Activated CD4-positive, alpha-beta T cell treated with anti-CD3 and anti-CD28 coated beads, Interleukin-2, amount 50 U/mL, for 24 hours (primary cell): ENCODE data around the gene CACNA2D2.
A peak's percentile ranks its signal among the peaks of the same experiment; 100 is the strongest.
"Not testable (repeated sequence)": the region's sequence is repeated elsewhere in the genome, so short reads cannot be mapped to it uniquely, and the experiment has no call there.

ENCODE experiments used
- DNase-seq, 2 donors: peaks; one replicate each; pipeline ENCODE4 v3.0.0-alpha.2; 2020; ENCODE audit warnings: low read depth in 1 of 2, low spot score in 1 of 2

The CACNA2D2 gene

GRCh38 chr3:50530001-50530970, 26.9 kb upstream of the CACNA2D2 start:
- DNase-seq = no peak

DNA sequence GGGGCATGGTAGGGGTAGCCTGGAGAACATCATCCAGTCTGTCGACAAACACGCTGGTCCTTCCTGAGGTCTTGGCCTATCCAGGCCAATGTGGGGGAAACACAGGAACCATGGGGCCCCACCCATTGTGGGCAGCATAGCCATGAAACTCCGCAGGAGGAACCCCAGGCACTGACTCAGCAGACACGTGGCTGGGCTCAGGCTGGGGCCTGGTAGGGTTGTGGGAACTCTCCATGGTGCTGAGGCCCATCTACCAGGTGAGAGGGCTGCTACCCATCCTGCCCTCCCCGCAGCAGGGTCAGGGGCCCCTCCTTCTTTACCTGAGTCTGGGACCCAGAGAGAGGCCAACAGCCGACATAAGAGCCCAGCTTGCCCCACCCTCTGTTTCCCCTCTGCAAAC, 22.6 kb upstream of the CACNA2D2 start:
- peak; percentile 24 to 46 for DNase-seq

GRCh38 chr3:50525191-50525910, 21.9 kb upstream of the CACNA2D2 start:
- no peak for DNase-seq

- no peak for DNase-seq
Observed at GRCh38 chr3:50524746-50525145, 21.3 kb upstream of the CACNA2D2 start.

DNA sequence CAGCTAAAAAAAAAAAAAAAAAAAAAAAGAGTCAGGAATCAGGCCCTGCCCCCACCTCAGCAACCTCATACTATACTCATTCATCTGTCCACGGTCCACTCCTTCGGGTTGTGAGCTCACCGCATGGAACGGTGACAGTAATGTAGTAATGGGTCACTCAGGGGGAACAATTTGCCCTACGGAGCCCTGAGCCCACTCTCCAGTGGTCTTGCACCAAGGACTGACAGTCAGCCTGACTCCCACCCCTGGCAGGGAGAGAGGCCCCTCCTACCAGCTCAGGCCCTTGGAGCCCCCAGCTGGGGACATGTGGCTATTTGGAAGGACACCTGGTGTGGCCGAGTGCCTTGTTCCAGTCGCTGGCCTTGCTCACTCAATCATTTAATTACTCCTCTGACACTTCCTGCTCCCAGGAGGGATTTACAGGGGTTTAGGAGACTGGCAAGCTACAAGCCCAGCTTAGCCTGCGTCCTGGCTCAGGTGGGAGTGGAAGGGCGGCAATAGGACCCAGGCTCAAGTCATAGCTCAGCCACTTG, 19.9 kb upstream of the CACNA2D2 start:
- no peak for DNase-seq

DNA sequence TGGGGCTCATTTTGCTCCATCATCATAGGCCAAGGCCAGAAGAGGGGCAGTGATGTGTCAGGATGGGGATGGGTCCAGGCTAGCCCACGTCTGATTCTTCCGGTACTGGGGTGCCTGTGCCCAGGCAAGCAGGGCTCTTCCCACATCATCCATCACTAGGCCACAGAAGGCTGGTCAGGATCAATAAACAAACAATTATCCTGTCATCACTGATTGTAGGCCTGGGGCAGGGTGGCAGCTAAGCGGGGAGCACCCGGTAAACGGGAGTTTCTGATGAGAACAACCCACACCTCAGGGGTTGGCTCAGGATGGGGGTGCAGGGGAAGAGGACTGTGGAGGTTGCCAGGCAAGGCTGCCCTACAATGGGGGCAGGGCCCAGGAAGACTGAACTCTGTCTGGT, 18.1 kb upstream of the CACNA2D2 start:
- no peak for DNase-seq

DNA sequence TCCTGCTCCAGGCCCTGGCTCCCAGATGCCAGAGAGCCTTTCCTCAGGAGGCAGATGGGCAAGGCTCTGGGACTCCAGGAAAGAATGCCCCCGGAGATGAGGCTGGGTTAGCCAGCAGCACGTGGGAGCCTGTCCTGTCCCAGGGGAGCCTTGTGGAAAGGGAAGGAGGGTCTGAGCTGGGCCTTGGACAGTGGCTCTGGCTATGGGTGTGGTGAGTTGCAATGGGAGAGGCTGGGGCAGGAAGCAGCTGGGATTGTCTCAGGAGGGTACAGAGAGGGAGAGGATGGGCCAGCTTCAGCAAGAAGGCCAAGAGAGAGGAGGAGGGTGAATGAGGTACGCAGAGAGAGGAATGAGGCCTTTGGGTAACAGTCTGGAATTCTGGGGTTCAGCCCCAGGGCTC, 17.4 kb upstream of the CACNA2D2 start:
- no peak for DNase-seq

DNA sequence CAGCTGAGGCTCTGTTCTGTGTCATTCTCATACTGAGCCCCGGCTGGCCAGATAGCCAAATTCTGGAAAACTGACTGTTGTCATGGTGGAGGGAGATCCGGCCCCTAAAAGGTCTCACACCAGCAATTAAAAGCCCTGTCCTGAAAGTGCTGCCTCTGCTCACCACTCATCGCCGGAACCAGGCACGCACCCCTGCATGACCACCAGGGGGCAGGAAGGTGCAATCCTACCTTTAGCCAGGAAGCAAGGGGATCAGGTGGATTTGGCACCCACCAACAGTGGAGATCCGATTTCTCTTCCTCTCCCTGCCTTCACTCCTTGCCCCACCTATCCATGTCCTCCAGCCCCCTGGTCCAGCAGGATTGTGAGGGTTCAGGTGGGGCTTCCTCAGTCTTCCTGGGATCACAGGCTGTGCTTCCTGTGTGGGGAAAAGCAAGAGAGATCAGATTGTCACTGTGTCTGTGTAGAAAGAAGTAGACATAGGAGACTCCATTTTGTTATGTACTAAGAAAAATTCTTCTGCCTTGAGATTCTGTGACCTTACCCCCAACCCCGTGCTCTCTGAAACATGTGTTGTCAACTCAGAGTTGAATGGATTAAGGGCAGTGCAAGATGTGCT, 16.1 kb upstream of the CACNA2D2 start:
- DNase-seq = peak; percentile 51 to 72

GRCh38 chr3:50518436-50518835, 15.0 kb upstream of the CACNA2D2 start:
- DNase-seq = no peak

- no peak for DNase-seq
Observed at GRCh38 chr3:50517721-50518206, 14.3 kb upstream of the CACNA2D2 start.

- DNase-seq = no peak
Observed at GRCh38 chr3:50516440-50516871, 13.0 kb upstream of the CACNA2D2 start.

GRCh38 chr3:50515565-50516439, 12.4 kb upstream of the CACNA2D2 start:
- DNase-seq = no peak

DNA sequence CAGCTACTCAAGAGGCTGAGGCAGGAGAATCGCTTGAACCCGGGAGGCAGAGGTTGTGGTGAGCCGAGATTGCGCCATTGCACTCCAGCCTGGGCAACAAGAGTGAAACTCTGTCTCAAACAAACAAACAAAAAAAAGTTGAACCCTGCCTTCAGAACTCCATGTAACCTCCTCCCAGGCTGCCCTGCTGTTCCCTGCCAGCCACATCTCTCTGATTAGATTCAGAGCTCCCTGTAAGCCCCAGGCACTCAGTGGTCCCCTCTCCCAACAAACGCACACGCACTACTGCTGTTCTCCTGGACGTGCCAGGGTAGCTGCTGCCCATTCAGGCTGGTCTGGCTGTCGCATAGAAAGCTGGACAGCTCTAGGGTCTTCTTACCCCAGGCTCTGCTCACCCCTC, 9.5 kb upstream of the CACNA2D2 start:
- not testable (repeated sequence) for DNase-seq

GRCh38 chr3:50512131-50512530, 8.7 kb upstream of the CACNA2D2 start:
- DNase-seq = no peak

GRCh38 chr3:50510325-50510724, 6.9 kb upstream of the CACNA2D2 start:
- DNase-seq = no peak

DNA sequence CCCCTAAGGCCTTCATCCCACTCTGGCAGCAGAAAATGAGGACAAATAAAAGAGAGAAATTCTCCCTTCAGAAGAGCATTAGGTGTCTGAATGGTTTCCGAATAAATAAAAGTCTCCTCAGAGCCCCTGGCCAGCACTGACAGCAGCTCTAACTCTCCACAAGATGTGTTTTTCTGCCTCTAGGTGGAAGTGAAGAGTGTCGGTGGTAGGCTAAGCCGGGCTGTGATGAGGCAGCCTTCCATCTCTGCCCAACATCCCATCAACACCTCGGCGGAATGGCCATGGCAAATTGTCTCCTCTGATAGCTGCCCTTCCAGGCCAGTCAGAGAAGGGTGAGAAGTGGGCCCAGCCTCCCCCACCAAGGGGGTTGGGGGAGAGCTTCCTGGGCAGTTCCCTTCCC, 6.3 kb upstream of the CACNA2D2 start:
- no peak for DNase-seq

DNA sequence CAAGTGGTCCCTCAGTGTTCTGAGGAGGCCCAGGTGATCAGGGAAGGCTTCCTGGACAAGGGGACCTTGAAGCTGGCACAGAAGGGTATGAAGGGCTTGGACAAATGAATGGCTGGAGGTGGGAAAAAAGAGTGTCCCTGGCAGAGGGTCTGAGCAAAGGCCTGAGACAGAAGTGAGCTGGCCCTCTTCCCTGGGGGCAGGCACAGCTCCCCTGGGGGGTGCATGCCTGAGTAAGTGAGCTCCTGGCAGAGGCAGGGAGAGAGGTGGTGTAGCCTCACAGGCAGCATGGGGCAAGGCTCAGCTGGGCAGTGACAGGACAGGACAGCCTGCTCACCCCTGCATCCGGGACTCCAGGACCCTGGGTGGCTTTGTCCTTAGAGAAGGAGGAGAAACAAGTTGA, 5.4 kb upstream of the CACNA2D2 start:
- DNase-seq = no peak

GRCh38 chr3:50506169-50506568, 2.7 kb upstream of the CACNA2D2 start:
- DNase-seq = no peak

GRCh38 chr3:50504681-50505080, 1.2 kb upstream of the CACNA2D2 start:
- DNase-seq = no peak
